HG03565 (cell line): ENCODE results near the gene GPR6.

Experiments
- ATAC-seq: cut with Tn5 transposase; IDR thresholded peaks from one replicate; pipeline ENCODE4 v1.9.1; 2021; ENCODE audit warnings: mild to moderate bottlenecking, moderate library complexity; ENCODE audit not compliant: unreplicated experiment

GPR6 gene

GRCh38 chr6:109998159-109998785, 20.2 kb downstream of the GPR6 start:
- no peak for ATAC-seq

- no peak for ATAC-seq
These were observed 21.6 kb downstream of the GPR6 start for GRCh38 chr6:109999740-110000139.

- ATAC-seq: no peak
These were observed 24.6 kb downstream of the GPR6 start for GRCh38 chr6:110002676-110003075.

GRCh38 chr6:110013386-110013785, 35.3 kb downstream of the GPR6 start:
- ATAC-seq: no peak

- no peak for ATAC-seq
These were observed 37.1 kb downstream of the GPR6 start for GRCh38 chr6:110015206-110015605.

- no peak for ATAC-seq
These were observed 39.2 kb downstream of the GPR6 start for GRCh38 chr6:110017306-110017705.

- no peak for ATAC-seq
These were observed 39.8 kb downstream of the GPR6 start for GRCh38 chr6:110017946-110018345.

GRCh38 chr6:110018486-110018885, 40.4 kb downstream of the GPR6 start:
- no peak for ATAC-seq

GRCh38 chr6:110020888-110021287, 42.8 kb downstream of the GPR6 start:
- no peak for ATAC-seq

- ATAC-seq: no peak
These were observed 51.0 kb downstream of the GPR6 start for GRCh38 chr6:110029144-110029543.
